Pancreas (tissue), 10 donors: ENCODE measurements around the gene TCIRG1. TPM values are rescaled to one million over a fixed set of nuclear protein-coding genes. Genes with fewer than 3 reads are reported as not detected.

Experiments
- ATAC-seq, 4 donors: fragments of 200-7000 bp; cut with Tn5 transposase; one replicate each; pipeline versions ENCODE4 v1.8.0 to v1.9.1; 2020; ENCODE audit warnings: mild to moderate bottlenecking in 4 of 4, moderate library complexity in 4 of 4
- DNase-seq, 6 donors: peaks; one replicate each; pipeline ENCODE4 v3.0.0-alpha.2; 2020
- FAIRE-seq: peaks from 2 replicates; lab custom pipeline; 2012; peaks lifted over from hg19 to GRCh38; lab: Jason Lieb, UNC
- H3K27ac ChIP-seq, 4 donors: fragments of 200-600 bp; sonication (generic); 1 replicate in 3 of 4; 2 replicates in 1 of 4; pipeline versions ENCODE4 v1.5.0 to v1.8.0; 2020
- H3K27me3 ChIP-seq, 4 donors: fragments of 200-600 bp; one replicate each; pipeline ENCODE4 v1.8.0; 2021
- H3K36me3 ChIP-seq, 3 donors: fragments of 200-600 bp; sonication (generic) in 1 of 3; one replicate each; pipeline versions ENCODE4 v1.5.0 to v1.8.0; 2020 to 2021
- H3K4me1 ChIP-seq, 3 donors: fragments of 200-600 bp; one replicate each; pipeline ENCODE4 v1.8.0; 2021
- H3K4me3 ChIP-seq, 4 donors: fragments of 200-600 bp; sonication (generic) in 2 of 4; one replicate each; pipeline versions ENCODE4 v1.5.0 to v1.8.0; 2020 to 2021
- H3K9me3 ChIP-seq, 4 donors: fragments of 200-600 bp; one replicate each; pipeline ENCODE4 v1.8.0; 2021
- CTCF ChIP-seq, 4 donors: fragments of 200-600 bp; sonication (generic) in 3 of 4; IDR thresholded peaks; one replicate each; pipeline versions ENCODE4 v1.5.0 to v1.8.0; 2021; ENCODE audit warnings: antibody characterized with exemption in 4 of 4
- WGBS, 2 donors: extraction: QIAGEN DNeasy Blood & Tissue Kit; methylation state at CpG; one replicate each; pipeline ENCODE4 v1.1.7; 2013; 5-methylcytosine and 5-hydroxymethylcytosine counted together
- intact Hi-C, 3 donors: fragments of 100-400 bp; cut with DNase I; formaldehyde crosslinking; loops; one replicate each; pipeline versions ENCODE4 v1.11.1 to v1.14.2; 2022
- polyA plus RNA-seq, 2 donors: library from polyadenylated mRNA; stranded (reverse); fragments of 200-250 nt; gene quantifications; one replicate each; pipeline ENCODE4 v1.2.3, GENCODE V29; 2013
- total RNA-seq, 6 donors: library from RNA; stranded (reverse); fragmentation: NEBNext Ultra II Directional in 4 of 6; extraction: Animal tissue kit (Norgen Biotek cat#: 25700) in 4 of 6; gene quantifications; one replicate each; pipeline versions ENCODE4 v1.2.1 to v1.2.4, GENCODE V29; 2021 to 2023
- donor health status: healthy with polysubstance abuse.
- donor health status: DM: no; HTN: no; CAD: no; lungs with moderate emphysema.
- donor health status: DM: no; HTN: no; CAD: no.
- donor health status: control.
- donor health status: control.
- donor health status: Bipolar disorder and iron deficiency.
- donor health status: DM: yes; HTN: yes; CAD: no.
- donor health status: DM: no; HTN: no; CAD: no.
- donor health status: DM: no; HTN: no; CAD: no.
- donor health status: DM: yes; HTN: yes; CAD: no.

Gene TCIRG1
- total and polyA plus RNA-seq, 8 donors = 166 to 1,036 (median 211) TPM

DNA sequence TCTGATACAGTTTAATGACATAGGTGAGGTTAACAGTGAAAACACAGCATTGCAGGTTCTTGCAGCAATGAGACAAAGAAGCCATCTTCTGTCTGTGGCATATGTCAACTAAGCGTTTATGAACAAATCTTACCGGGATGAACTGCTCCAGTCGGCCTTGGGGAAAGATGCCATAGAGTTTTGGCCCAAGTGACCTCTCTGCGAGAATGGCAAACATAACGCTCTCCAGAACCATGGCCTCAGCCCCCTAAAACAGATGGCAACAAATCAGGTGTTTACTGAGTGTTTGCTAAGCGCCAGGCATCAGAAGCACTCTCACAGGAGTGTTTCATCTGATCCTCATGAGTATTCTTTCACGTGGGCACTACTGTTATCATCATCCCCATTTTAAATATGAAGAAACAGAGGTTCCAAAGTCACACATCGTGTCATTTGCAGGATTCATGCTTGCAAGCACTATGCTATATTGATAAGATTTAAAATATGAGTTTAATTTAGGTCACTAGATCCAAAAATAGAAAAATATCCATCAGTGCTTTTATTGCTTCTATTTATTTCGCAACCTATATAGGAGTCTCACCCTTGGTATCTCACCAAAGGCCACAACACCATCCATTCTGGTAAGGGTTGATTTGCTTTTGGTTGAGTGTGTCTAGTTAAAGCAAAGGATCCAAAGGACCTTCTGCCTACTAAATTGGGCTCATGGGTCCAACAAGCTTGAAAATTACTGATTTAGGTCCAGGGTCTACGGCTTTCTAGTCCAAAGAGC lies 35.9 kb downstream of the TCIRG1 start:
- no peak overlapping the region for H3K4me3 ChIP-seq
- H3K36me3 ChIP-seq = peaks cover 0 to 28% (median 4%) of the 10 kb centered on the region in 3 donors
- H3K9me3 ChIP-seq = no peaks in the 10 kb centered on the region
- intact Hi-C loops = no loop called here
- no peak for DNase-seq
- H3K4me1 ChIP-seq = peaks cover 2 to 4% (median 4%) of the 10 kb centered on the region in 3 donors
- 41 to 50% methylated on average over 10 of the region's 10 CpGs for WGBS, 2 donors
- no peak overlapping the region for H3K27ac ChIP-seq
- ATAC-seq = peak in 1 of 4 donors; percentile 48
- no peaks in the 10 kb centered on the region for H3K27me3 ChIP-seq
- FAIRE-seq = no peak
- no peak for TF ChIP-seq CTCF (IDR thresholded peaks at IDR 0.05)

- DNase-seq (no peak), ATAC-seq (peak in 3 of 4 donors; percentile 35 to 53 (median 42)), FAIRE-seq (no peak)
- H3K4me1 ChIP-seq = peaks cover 4 to 12% (median 10%) of the 10 kb centered on the region in 3 donors
- TF ChIP-seq CTCF (IDR thresholded peaks at IDR 0.05) = no peak
- no peak overlapping the region for H3K4me3 ChIP-seq
- intact Hi-C loops = no loop called here
- H3K27ac ChIP-seq = no peak overlapping the region
- no peaks in the 10 kb centered on the region for H3K27me3 ChIP-seq
- H3K9me3 ChIP-seq = no peaks in the 10 kb centered on the region
- 71 to 80% methylated on average over 11 of the region's 11 CpGs for WGBS, 2 donors
- peaks cover 0 to 11% (median 0%) of the 10 kb centered on the region in 3 donors for H3K36me3 ChIP-seq
Observed at GRCh38 chr11:68076371-68077042, 37.7 kb downstream of the TCIRG1 start.

GRCh38 chr11:68077617-68078582 lies 39.1 kb downstream of the TCIRG1 start:
- ATAC-seq (no peak), FAIRE-seq (no peak), DNase-seq (no peak)
- Histone ChIP-seq H3K9me3 (no peaks in the 10 kb centered on the region), H3K27ac (no peak overlapping the region), H3K27me3 (no peaks in the 10 kb centered on the region), H3K4me3 (no peak overlapping the region), H3K4me1 (peaks cover 11 to 22% (median 22%) of the 10 kb centered on the region in 3 donors), H3K36me3 (peaks cover 0 to 8% (median 0%) of the 10 kb centered on the region in 3 donors)
- intact Hi-C loops = no loop called here
- WGBS, 2 donors = 68 to 72% methylated on average over 8 of the region's 8 CpGs
- TF ChIP-seq CTCF (IDR thresholded peaks at IDR 0.05) = no peak

GRCh38 chr11:68080860-68081259 lies 42.0 kb downstream of the TCIRG1 start:
- Histone ChIP-seq H3K4me3 (no peak overlapping the region), H3K36me3 (no peaks in the 10 kb centered on the region), H3K9me3 (no peaks in the 10 kb centered on the region), H3K27me3 (no peaks in the 10 kb centered on the region), H3K27ac (peak overlapping the region in 2 of 4 donors; percentile 0 to 29), H3K4me1 (peaks cover 10 to 34% (median 29%) of the 10 kb centered on the region in 3 donors)
- 90 to 91% methylated on average over 8 of the region's 8 CpGs for WGBS, 2 donors
- DNase-seq = no peak
- ATAC-seq = no peak
- TF ChIP-seq CTCF (IDR thresholded peaks at IDR 0.05) = no peak
- FAIRE-seq = no peak
- intact Hi-C loops = no loop called here
